GM21717 (cell line): ENCODE measurements around the gene LAMB4.
A peak's percentile ranks its signal among the peaks of the same experiment; 100 is the strongest.

Source experiments
- ATAC-seq: cut with Tn5 transposase; IDR thresholded peaks from one replicate; pipeline ENCODE4 v1.9.1; 2021; ENCODE audit warnings: mild to moderate bottlenecking, moderate library complexity; ENCODE audit not compliant: unreplicated experiment

LAMB4 gene

DNA sequence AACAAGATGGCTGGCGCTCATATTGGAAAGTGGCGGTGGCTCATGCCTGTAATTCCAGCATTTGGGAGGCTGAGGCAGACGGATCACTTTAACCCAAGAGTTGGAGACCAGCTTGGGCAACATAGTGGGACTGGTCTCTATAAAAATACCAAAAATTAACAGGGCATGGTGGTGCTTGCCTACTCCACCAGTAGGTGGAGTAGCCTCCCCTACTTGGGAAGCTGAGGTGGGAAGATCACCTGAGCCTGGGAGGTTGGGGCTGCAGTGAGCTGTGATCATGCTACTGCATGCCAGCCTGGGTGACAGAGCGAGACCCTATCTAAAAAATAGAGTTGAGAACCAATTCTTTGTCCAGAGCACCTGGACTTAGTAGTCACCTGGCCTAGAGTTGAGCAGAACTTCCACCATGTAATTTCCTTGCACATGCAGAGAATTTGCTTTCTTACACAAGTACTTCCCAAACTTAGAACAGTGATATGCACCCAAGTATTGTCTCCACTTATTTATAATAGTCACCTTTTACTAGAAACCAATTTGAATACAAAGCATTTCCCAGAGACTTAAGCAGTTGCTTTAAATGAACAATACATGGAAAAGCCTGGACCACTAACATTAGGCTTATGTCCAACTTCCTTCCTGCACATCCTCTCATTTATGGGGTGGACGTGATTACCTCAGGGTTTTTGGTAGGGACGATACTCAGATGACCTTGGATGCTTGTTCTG, 15.9 kb downstream of the LAMB4 start:
- peak; percentile 81 for ATAC-seq

DNA sequence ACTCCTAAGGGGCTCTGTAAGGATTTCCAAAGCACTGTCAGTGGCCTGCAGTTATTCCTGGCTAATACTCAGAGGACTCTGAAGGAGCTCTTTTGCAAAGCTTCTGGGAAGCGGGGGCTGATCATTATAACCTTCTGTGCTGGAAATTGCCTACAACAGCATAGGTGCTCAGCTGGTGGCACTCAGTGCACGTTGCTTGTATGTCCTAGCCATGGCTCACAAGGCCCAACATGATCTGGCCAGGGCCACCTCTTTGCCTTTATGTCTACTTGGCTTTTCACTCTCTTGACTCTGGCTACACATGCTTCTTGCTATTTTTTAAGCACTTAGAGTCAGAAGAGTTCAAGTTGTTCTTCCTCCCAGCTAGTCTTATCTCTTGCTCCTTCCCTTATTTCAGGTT, 17.5 kb downstream of the LAMB4 start:
- no peak for ATAC-seq

DNA sequence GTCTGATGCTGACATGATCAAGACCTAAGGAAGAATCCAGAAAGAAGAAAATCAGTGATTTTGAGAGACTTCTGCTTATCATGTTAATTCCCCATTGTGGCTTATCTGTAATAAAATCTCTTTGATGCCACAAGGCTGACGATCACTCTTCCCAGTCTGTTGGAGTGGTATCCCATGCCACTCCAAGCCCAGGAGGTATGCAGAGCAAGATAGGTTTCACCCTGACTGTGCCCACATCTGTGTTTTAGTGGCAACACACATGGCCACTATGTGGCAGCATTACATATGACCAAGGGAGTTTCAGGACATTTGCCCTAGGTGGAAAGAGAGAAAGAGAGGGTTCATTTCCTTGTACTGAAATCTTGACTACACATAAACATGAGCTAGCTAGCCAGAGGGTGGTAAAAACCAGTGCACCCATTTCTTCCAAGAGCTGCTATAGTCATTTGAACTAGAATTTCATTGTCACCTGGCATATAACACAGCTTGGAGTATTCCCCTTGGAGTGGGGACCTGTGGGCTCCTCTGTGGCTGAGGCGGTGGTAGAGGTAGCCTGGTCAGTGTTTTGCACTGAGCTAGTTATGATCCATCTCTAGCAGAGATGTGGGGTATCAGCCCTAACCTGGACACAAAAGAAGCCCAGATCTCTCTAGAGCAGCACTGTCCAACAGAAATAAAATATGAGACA, 20.8 kb downstream of the LAMB4 start:
- ATAC-seq: no peak

DNA sequence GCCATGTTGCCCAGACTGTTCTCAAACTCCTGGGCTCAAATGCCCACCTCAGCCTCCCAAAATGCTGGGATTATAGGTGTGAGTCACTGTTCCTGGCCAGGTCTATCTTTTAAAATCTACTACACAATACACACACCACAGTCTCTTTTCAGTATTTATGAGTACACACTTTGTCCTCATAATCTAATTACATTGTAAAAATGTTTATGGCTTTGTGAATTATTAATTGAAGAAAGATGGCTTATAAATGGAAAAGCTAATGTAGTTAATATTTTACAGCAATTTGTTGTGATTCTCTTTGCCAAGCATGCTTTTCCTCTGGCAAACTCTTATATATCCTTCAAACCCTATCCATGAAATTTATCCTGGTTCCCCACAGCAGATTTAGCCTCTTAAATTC, 22.0 kb downstream of the LAMB4 start:
- no peak for ATAC-seq

DNA sequence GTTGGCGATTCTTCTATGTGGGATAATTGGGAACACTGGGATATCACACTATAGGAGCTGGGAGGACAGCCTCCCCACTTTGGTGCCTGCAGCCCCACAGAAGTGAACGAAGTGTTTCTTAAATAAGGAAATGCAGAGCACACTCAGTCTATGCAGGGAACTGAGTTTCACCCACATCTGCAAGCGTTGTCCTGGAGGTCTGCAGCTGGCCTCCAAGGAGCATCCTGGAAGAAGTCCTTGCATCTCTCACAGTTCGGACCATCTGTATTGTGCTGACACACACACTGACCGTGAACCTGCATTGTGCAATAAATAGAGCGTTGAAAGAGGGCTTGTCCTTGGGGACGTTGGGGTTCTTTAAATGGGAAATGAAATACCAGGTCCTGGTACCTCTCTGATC, 25.8 kb downstream of the LAMB4 start:
- ATAC-seq: no peak

DNA sequence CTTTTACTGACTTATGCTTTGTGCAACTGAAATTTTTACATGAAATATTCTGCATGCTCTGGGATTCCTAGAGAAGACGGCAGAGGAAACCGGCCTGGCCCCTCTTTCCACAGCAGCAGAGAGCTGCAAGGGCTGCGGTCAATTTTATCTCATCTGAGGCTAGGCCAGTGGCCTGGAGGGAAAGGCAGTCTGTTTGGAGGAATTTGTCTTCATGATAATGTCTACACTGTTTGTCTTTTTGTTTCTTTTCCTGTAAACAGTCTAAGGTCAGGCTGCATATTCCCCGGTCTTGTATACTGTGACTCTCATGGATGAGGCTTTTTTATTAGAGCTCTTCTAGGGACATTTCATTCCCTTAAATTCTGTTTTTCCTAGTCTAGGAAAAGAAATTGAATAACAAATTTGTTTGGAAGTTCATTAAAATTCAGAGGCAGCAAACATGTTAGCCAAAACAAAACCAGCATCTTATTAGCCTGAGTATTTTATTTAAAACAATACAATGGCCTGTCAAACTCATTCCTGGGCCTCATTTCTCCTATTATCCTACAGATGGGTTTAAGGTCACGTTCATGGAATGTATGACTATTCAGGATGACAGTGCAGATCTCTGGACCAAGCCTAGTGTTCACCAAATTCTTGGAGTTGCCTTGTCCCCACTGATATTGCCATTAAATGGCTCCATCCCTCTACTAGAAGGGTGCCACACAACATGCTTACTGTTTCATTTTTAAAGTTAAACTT, 26.4 kb downstream of the LAMB4 start:
- ATAC-seq: no peak

DNA sequence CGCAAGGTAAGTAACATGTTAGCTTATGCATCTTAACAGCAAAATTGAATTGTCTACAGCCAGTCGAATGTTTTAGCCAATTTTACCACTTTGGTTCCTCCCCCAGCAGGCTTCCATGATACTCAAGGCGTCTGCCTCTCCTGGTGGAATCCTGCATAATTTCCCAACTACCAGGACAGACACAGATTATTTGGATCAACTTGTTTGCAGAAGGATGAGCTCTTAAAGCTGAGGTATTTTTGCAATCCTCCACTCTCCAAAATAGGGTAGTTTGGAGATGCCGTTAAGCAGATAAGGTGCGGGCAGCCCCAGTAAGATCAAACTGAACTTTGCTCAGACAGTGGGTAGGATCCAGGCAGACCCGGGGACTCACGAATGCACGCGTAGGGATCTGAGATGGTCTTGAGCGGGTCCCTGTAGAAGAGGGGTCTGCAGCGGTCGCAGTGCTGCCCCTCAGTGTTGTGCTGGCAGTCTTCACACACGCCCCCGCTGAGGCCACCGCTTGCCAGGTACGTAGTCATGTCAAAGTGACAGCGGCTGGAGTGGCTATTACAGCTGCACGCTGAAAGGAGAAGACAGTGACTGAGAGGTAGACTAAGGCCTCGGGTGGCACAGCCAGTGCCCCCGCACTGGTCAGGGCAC, 27.4 kb downstream of the LAMB4 start:
- ATAC-seq: no peak

DNA sequence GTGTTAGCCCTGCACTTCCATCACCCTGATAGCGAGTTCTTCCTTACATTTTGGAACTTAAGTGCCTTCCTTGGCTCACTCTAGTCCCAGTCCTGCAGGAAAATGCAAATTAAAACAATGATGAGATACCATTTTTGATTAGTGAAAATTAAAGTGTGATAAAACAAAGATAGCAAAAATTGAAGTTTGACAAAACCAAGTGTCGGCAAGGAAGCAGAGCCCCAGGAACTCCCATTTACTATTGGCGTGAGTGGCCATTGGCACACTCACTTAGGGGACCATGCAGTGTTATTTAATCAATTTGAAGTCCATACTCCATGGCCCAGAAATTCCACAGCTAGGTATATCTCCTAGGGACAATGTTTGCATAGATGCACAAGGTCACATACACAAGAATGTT, 28.4 kb downstream of the LAMB4 start:
- no peak for ATAC-seq

DNA sequence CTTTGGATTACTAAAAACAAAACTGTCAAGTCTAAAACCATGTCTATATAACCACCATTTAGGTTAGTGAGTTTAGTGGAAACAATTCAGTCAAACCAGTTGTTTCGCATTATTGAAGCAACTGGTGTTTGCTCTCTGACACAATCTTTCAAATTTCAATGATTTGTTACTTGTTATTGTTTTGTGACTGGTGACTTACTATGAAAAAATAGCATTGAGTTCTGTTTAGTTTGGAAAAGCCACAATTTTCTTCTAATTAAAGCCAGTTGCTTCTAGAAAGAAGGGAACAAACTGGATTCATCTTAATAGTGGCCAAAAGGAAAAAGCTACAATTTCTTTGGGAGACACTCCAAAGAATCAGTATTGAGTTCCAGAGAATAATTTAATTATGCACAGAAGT, 30.4 kb downstream of the LAMB4 start:
- no peak for ATAC-seq

DNA sequence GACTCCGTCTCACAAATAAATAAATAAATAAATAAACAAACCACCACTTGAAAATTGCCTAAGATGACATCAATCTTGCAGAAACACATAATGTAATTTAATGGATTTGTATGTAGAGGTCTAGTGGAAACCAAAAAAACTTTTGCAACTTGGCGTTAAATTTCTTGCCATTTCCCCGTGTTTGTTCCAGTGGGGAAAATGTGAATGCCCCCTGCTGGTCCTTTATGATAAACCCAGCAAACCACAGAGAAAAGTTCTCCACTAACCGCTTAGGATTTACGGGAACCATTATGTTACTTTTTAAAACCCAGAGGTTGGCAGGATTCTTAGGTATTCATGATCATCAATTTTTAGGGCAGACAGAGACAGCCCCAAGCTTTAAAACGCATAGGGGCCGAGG, 32.5 kb downstream of the LAMB4 start:
- no peak for ATAC-seq

DNA sequence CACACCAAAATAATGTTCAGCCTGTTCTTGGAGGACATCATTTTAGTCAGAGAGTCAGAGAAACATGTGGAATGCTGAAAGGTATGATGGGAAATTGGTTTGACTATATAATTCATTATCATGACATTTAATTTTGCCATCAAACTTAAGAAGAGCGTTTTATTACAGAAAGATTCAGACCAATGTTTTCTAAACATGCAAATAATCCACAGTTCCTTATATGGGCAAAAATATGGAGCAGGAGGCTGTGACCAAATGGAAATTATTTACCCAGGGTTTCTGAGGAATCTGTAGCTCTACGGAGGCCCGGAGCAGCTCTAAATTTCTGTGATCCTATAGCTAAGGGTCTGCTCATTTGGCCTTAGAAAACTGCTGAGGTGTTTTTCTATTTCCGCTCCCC, 33.2 kb downstream of the LAMB4 start:
- no peak for ATAC-seq

DNA sequence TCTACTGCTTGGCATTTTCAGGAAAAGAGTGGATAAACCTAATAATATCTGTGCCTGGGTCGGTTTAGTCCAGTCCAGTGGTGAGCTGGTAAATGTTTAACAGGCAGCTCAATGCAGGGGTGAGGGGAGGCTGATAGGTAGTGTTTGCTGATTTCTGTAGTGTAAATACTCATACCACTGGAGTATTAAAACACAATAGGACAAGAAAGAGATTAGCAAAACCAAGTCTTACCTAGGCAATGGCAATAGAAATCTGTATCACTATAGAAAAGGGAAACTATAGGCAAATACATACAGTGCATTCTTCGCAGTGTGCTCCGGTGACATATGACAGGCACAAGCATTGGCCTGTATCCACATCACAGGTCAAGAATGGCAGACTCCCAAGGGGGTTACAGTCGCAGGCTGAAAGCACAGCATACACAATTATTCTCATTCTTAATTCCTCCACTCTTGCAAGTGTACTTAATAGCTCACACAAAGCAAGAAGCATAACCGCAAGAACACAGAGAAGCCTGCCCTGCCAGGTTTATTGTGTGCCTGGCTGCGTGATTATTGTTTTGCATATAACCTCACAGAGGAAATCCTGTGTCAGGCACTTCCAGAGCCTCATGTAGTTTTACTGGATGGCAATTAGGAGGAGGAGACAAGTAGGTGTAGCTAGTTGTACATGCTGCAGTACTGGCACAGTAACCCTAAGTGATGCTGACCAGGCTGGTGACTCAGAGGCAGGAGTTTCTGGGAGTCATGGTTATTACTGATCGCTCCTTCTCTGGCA, 35.0 kb downstream of the LAMB4 start:
- no peak for ATAC-seq

DNA sequence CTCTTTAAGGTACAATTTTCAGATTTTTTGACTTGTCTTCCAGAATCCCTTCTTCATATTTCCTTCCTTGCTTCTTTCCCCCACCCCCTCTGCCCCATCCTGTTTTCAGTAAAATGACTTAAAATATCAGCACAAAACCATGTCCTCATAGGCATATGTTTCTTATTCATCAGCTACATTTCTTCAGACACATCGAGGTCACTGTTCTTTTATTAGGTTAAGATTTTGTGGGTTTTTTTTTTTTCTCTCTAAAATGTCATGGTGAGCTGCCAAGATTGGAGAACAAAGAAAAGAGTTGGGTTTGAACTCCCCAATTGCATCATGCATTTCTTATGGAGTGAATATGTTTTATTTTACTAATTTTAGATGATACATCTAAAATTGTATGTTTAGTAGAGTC, 35.8 kb downstream of the LAMB4 start:
- ATAC-seq: no peak

DNA sequence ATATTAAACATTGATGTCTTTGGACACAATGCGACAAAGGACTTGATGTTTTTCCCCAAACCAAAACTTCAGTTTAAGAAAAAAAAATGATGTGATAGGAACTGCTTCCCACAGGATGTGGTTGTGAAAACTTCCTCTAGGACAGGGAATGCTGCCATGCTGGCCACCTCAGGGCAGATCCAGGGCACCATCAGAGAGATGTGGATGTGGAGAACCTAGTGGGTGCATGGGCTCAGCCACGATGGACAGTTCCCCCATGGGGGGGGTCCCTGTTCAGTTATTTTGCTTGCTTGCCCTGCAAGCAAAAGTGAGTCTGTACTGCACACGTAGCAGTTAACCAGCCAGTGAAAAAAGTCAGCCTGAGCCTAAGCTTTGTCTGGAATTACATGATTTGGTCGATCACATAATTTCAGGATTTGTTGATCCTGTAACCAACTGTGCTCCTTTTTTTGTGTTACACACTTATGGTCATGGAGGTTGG, 36.3 kb downstream of the LAMB4 start:
- ATAC-seq: no peak

DNA sequence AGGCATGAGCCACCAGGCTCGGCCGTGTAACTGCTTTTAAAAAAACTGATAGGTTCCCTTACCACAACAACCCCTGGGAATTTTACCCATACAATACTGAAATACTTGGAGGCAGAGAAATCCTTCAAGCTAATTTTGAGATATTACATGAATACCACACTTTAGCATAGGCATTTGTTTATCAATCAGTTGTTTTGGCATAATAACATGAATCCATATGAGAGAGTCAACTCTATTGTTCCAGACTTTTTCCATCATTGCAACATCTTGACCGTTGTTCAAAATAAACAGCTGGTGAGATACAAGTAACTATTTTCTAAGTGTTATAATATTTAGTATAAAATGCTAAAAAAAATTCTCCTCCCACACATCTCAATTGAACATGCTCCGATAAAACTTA, 36.8 kb downstream of the LAMB4 start:
- no peak for ATAC-seq

DNA sequence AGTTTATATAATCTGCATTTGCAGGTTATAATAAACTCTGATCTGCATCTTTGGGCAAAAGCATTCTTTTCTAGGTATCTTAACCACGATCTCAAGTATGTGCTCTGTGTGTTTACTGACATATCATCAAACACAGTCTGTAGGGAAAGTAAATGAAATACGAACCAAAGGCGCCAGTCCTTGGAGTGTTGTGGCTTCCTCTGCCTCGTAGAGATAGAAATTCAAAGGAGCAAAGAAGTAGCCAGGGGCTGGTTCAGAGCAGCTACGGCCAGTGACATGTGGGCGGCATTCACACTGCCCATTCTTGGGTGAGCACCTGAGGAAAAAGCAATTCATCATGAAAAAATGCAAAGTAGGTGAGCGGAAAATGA, 38.7 kb downstream of the LAMB4 start:
- ATAC-seq: no peak

DNA sequence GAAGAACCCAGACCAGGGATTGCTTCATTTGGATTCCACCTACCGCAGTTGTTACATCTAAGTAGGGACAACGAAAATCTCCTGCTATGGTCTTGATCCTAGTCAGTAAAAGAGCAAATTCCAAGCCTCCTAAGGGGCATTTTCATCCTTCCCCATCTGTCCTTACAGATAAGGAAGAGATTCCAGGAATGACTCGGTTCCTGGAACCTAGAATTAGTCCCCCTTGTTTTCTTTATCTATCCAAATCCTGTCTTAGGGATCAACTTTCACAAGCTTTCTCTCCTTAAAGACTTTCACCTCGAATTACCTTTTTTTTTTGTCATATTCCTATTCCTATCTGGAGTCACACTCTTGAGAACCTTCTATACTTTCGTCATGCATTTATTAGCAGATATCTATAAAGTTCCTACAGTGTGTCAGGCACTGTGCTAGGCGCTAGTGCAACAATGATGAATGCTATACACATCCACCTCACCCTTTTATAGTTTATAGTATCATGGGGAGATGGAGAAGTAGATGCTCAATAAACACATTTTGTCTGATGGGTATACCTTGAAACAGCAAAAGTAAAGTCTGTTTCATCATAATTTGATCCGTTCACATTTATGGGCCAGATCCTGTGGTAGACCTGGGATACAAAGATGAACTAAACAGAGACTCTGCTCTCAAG, 39.2 kb downstream of the LAMB4 start:
- ATAC-seq: no peak

DNA sequence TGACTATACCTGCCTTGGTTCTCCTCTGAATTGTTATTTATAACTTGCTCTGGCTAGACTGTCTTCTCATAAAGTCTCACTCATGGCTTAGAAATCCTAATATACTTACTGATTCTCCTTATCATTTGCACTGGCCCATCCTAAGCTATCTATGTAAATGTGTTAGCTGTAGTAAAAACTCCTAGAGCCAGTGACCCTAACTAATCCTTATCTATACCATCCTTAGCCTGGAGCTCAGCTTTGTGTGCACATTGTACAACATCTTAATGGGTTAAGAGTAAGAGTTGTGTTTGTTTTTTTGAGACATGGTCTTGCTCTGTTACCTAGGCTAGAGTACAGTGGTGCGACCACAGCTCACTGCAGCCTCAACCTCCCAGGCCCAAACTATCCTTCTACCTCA, 40.8 kb downstream of the LAMB4 start:
- ATAC-seq: no peak

DNA sequence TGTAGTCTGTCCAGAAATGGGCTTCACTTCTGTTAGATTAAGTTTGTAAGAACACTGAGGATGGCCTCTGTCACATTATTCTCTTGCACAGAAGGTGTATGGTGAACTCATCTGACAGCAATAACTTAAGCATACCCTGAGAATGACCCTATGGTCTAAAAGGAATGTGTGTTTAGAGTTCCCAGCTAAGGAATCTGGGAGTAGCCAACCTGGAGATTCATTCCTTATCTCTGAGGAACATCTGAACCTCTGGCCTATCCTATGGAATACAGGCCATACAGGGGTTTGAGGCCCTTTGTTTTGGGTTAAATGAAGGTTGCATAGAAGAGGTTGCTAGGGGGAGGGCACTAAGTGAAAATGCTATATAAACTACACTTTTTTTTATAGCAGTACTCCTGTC, 41.4 kb downstream of the LAMB4 start:
- no peak for ATAC-seq

DNA sequence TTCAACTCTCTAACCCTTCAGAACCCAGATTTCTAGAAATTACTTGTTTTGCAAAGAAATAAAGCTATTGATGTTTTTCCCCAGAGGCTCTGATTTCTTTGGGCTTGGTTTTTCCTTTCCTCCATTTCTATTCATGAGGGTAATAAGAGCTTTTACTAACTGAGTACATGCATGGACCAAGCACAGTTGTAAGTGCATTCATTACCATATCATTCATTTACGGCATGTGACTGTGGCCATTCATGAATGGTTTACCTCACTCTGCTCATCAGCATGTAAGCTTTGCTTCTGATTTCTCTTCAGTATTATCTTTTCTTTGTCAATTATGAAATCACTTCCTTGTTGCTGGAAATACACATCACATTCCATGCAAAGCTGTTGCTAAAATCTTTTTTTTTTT, 42.4 kb downstream of the LAMB4 start:
- no peak for ATAC-seq
